ENCODE results near the gene PNPLA8. TPM values are rescaled to one million over a fixed set of nuclear protein-coding genes. Genes with fewer than 3 reads are reported as not detected.

The PNPLA8 gene
- 10 to 100 TPM; 25.8 to 27.3 TPM for total RNA-seq

GRCh38 chr7:108525985-108526767, at the start of gene PNPLA8:
PNPLA8 (minus strand) TSS chr7:108526135; CDS start chr7:108515491, 10,644 bp downstream.
- Histone ChIP-seq H3K4me3 (peak within 1 kb of the TSS; percentile 51 to 74), H3K4me1 (replicated peaks) (no peaks in the 10 kb centered on the region), H3K27me3 (replicated peaks; ENCODE audit: insufficient read depth) (no peaks in the 10 kb centered on the region), H3K36me3 (no peaks in the 10 kb centered on the region), H3K27ac (peak within 1 kb of the TSS; percentile 94 to 97), H3K9me3 (no peaks in the 10 kb centered on the region)
- WGBS, result under 1% methylated on average over 59 of the region's 64 CpGs
- peak; percentile 100 for DNase-seq (ENCODE audit: low spot score)
- TF ChIP-seq POLR2AphosphoS5 (IDR thresholded peaks at IDR 0.05) (peak; percentile 98), CTCF (IDR thresholded peaks at IDR 0.05) (peak in 1 of 4 experiments; percentile 42), POLR2A (IDR thresholded peaks at IDR 0.05) (peak; percentile 93)
- intact Hi-C loops (cut with DNase I), result loop anchor here (2.0 kb wide), 1 partner anchor 43 kb away; the partner anchor contains the start of genes DNAJB9 and THAP5

- H3K27me3 ChIP-seq (replicated peaks; ENCODE audit: insufficient read depth), result no peaks in the 10 kb centered on the region
- no peak for TF ChIP-seq POLR2AphosphoS5 (IDR thresholded peaks at IDR 0.05)
- no peak for TF ChIP-seq CTCF (IDR thresholded peaks at IDR 0.05)
- TF ChIP-seq POLR2A (IDR thresholded peaks at IDR 0.05), result no peak
- H3K4me1 ChIP-seq (replicated peaks), result no peaks in the 10 kb centered on the region
- no peak overlapping the region for H3K27ac ChIP-seq
- intact Hi-C loops (cut with DNase I), result no loop called here
- no peak for DNase-seq (ENCODE audit: low spot score)
- H3K36me3 ChIP-seq, result no peaks in the 10 kb centered on the region
- WGBS, result 85% methylated on average over 2 of the region's 2 CpGs
- H3K9me3 ChIP-seq, result no peaks in the 10 kb centered on the region
- no peak overlapping the region for H3K4me3 ChIP-seq
Measured at GRCh38 chr7:108575156-108575555, 49.2 kb upstream of the PNPLA8 start.

GRCh38 chr7:108572480-108572879, 46.5 kb upstream of the PNPLA8 start:
- H3K9me3 ChIP-seq, result no peaks in the 10 kb centered on the region
- intact Hi-C loops (cut with DNase I), result no loop called here
- no peak overlapping the region for H3K4me3 ChIP-seq
- TF ChIP-seq POLR2A (IDR thresholded peaks at IDR 0.05), result no peak
- TF ChIP-seq CTCF (IDR thresholded peaks at IDR 0.05), result no peak
- no peak for TF ChIP-seq POLR2AphosphoS5 (IDR thresholded peaks at IDR 0.05)
- no peak overlapping the region for H3K27ac ChIP-seq
- H3K4me1 ChIP-seq (replicated peaks), result no peaks in the 10 kb centered on the region
- 93% methylated on average over 2 of the region's 2 CpGs for WGBS
- no peaks in the 10 kb centered on the region for H3K27me3 ChIP-seq (replicated peaks; ENCODE audit: insufficient read depth)
- H3K36me3 ChIP-seq, result no peaks in the 10 kb centered on the region
- DNase-seq (ENCODE audit: low spot score), result no peak

- H3K27ac ChIP-seq, result peak overlapping the region; percentile 89 to 97
- H3K36me3 ChIP-seq, result no peaks in the 10 kb centered on the region
- no peaks in the 10 kb centered on the region for H3K4me1 ChIP-seq (replicated peaks)
- H3K27me3 ChIP-seq (replicated peaks; ENCODE audit: insufficient read depth), result no peaks in the 10 kb centered on the region
- peak overlapping the region; percentile 53 to 90 for H3K4me3 ChIP-seq
- TF ChIP-seq POLR2AphosphoS5 (IDR thresholded peaks at IDR 0.05), result peak; percentile 24
- no peak for TF ChIP-seq POLR2A (IDR thresholded peaks at IDR 0.05)
- WGBS, result under 1% methylated on average over 36 of the region's 36 CpGs
- peak; percentile 51 for DNase-seq (ENCODE audit: low spot score)
- H3K9me3 ChIP-seq, result no peaks in the 10 kb centered on the region
- intact Hi-C loops (cut with DNase I), result no loop called here
Measured at GRCh38 chr7:108570146-108570755, 44.3 kb upstream of the PNPLA8 start.

GRCh38 chr7:108569381-108570145, 43.6 kb upstream of the PNPLA8 start, which contains the start of the genes DNAJB9 and THAP5:
DNAJB9 (plus strand) TSS chr7:108569874; CDS start chr7:108571727, 1,853 bp downstream.
THAP5 (minus strand) TSS chr7:108569706; CDS start chr7:108569569, 137 bp downstream.
- peak; percentile 99 for DNase-seq (ENCODE audit: low spot score)
- H3K4me1 ChIP-seq (replicated peaks), result no peaks in the 10 kb centered on the region
- H3K27me3 ChIP-seq (replicated peaks; ENCODE audit: insufficient read depth), result no peaks in the 10 kb centered on the region
- H3K36me3 ChIP-seq, result no peaks in the 10 kb centered on the region
- H3K9me3 ChIP-seq, result no peaks in the 10 kb centered on the region
- WGBS, result under 1% methylated on average over 64 of the region's 65 CpGs
- peak within 1 kb of the TSS; percentile 89 to 97 for H3K27ac ChIP-seq
- TF ChIP-seq POLR2AphosphoS5 (IDR thresholded peaks at IDR 0.05) (peak; percentile 100), POLR2A (IDR thresholded peaks at IDR 0.05) (peak; percentile 98), CTCF (IDR thresholded peaks at IDR 0.05) (peak in 2 of 4 experiments; percentile 17 to 34)
- H3K4me3 ChIP-seq, result peak within 1 kb of the TSS; percentile 53 to 90
- intact Hi-C loops (cut with DNase I), result loop anchor here (2.0 kb wide), 1 partner anchor 43 kb away; the partner anchor contains the start of gene PNPLA8
